Urinary bladder (tissue), 4 donors: ENCODE data around the gene TRIOBP. TPM values are rescaled to one million over a fixed set of nuclear protein-coding genes. Genes with fewer than 3 reads are reported as not detected.

Experiments used
- DNase-seq: peaks from one replicate; pipeline ENCODE4 v3.0.0-alpha.2; 2015; ENCODE audit errors: extremely low spot score
- H3K27ac ChIP-seq: one replicate; pipeline ENCODE4 v1.5.1; 2013; ENCODE audit warnings: low read depth, mild to moderate bottlenecking, moderate library complexity
- H3K36me3 ChIP-seq: one replicate; pipeline ENCODE4 v1.6.1; 2013; ENCODE audit warnings: mild to moderate bottlenecking, moderate library complexity; ENCODE audit not compliant: insufficient read depth
- H3K4me1 ChIP-seq: one replicate; pipeline ENCODE4 v1.6.1; 2013; ENCODE audit warnings: mild to moderate bottlenecking, moderate library complexity; ENCODE audit not compliant: insufficient read depth
- H3K4me3 ChIP-seq: one replicate; pipeline ENCODE4 v1.5.1; 2013; ENCODE audit warnings: low read depth, low read length
- WGBS: extraction: QIAGEN DNeasy Blood & Tissue Kit; methylation state at CpG from one replicate; pipeline ENCODE4 v1.1.7; 2013; 5-methylcytosine and 5-hydroxymethylcytosine counted together
- polyA plus RNA-seq: library from polyadenylated mRNA; stranded (reverse); fragments of 200-250 nt; gene quantifications from one replicate; pipeline ENCODE4 v1.2.3, GENCODE V29; 2013
- total RNA-seq: library from RNA; depleted of rRNA; stranded (reverse); fragments of >200 nt; gene quantifications from one replicate; pipeline ENCODE4 v1.2.3, GENCODE V29; 2014
- donor health status: healthy with polysubstance abuse.
- donor health status: healthy.

The TRIOBP gene
- total and polyA plus RNA-seq, 2 donors: 64.2 to 140 TPM

GRCh38 chr22:37804352-37804880 lies 107.6 kb downstream of the TRIOBP start:
- 6% methylated on average over 29 of the region's 29 CpGs for WGBS
- no peak for DNase-seq
- peak overlapping the region; percentile 51 for H3K4me3 ChIP-seq
- no peaks in the 10 kb centered on the region for H3K4me1 ChIP-seq
- peak overlapping the region; percentile 71 for H3K27ac ChIP-seq
- no peaks in the 10 kb centered on the region for H3K36me3 ChIP-seq

- DNase-seq: no peak
- Histone ChIP-seq H3K4me3 (peak overlapping the region; percentile 51), H3K27ac (peak overlapping the region; percentile 71), H3K4me1 (no peaks in the 10 kb centered on the region), H3K36me3 (no peaks in the 10 kb centered on the region)
- WGBS: 2% methylated on average over 87 of the region's 87 CpGs
Observed at GRCh38 chr22:37804881-37805809, 108.3 kb downstream of the TRIOBP start.

- Histone ChIP-seq H3K27ac (peak overlapping the region; percentile 59), H3K4me1 (no peaks in the 10 kb centered on the region), H3K36me3 (no peaks in the 10 kb centered on the region), H3K4me3 (peak overlapping the region; percentile 51)
- 31% methylated on average over 10 of the region's 10 CpGs for WGBS
- DNase-seq: no peak
Observed at GRCh38 chr22:37805810-37806277, 109.0 kb downstream of the TRIOBP start.

GRCh38 chr22:37806409-37807333 lies 109.8 kb downstream of the TRIOBP start:
- H3K4me1 ChIP-seq: no peaks in the 10 kb centered on the region
- peak overlapping the region; percentile 51 for H3K4me3 ChIP-seq
- WGBS: 3% methylated on average over 19 of the region's 19 CpGs
- no peaks in the 10 kb centered on the region for H3K36me3 ChIP-seq
- DNase-seq: no peak
- no peak overlapping the region for H3K27ac ChIP-seq

- under 1% methylated on average over 73 of the region's 73 CpGs for WGBS
- Histone ChIP-seq H3K36me3 (no peaks in the 10 kb centered on the region), H3K27ac (no peak within 1 kb of the TSS), H3K4me3 (peak within 1 kb of the TSS; percentile 51), H3K4me1 (no peaks in the 10 kb centered on the region)
- DNase-seq: peak; percentile 89
Observed at GRCh38 chr22:37807410-37808293, 110.8 kb downstream of the TRIOBP start, which contains the start of gene GCAT. Gene GCAT, plus strand, starts transcription at chr22:37807934. Its CDS starts 34 bp downstream, at chr22:37807968.

- no peaks in the 10 kb centered on the region for H3K36me3 ChIP-seq
- 4% methylated on average over 8 of the region's 8 CpGs for WGBS
- H3K4me3 ChIP-seq: peak overlapping the region; percentile 39
- no peaks in the 10 kb centered on the region for H3K4me1 ChIP-seq
- no peak for DNase-seq
- no peak overlapping the region for H3K27ac ChIP-seq
Observed at GRCh38 chr22:37808294-37808657, 111.4 kb downstream of the TRIOBP start.

GRCh38 chr22:37809672-37810333 lies 113.0 kb downstream of the TRIOBP start:
- no peak overlapping the region for H3K27ac ChIP-seq
- H3K4me3 ChIP-seq: no peak overlapping the region
- WGBS: 94% methylated on average over 5 of the region's 5 CpGs
- DNase-seq: no peak
- no peaks in the 10 kb centered on the region for H3K36me3 ChIP-seq
- no peaks in the 10 kb centered on the region for H3K4me1 ChIP-seq

- no peak for DNase-seq
- Histone ChIP-seq H3K27ac (no peak overlapping the region), H3K4me3 (no peak overlapping the region), H3K4me1 (no peaks in the 10 kb centered on the region), H3K36me3 (no peaks in the 10 kb centered on the region)
- WGBS: 96% methylated on average over 2 of the region's 2 CpGs
Observed at GRCh38 chr22:37811867-37812266, 115.0 kb downstream of the TRIOBP start.

GRCh38 chr22:37812869-37813678 lies 116.2 kb downstream of the TRIOBP start:
- no peaks in the 10 kb centered on the region for H3K36me3 ChIP-seq
- DNase-seq: no peak
- no peak overlapping the region for H3K27ac ChIP-seq
- no peak overlapping the region for H3K4me3 ChIP-seq
- 93% methylated on average over 27 of the region's 27 CpGs for WGBS
- no peaks in the 10 kb centered on the region for H3K4me1 ChIP-seq

GRCh38 chr22:37815593-37815992 lies 118.7 kb downstream of the TRIOBP start:
- H3K4me1 ChIP-seq: no peaks in the 10 kb centered on the region
- WGBS: 88% methylated on average over 12 of the region's 12 CpGs
- no peak for DNase-seq
- H3K36me3 ChIP-seq: no peaks in the 10 kb centered on the region
- H3K27ac ChIP-seq: no peak overlapping the region
- no peak overlapping the region for H3K4me3 ChIP-seq

GRCh38 chr22:37816543-37817180 lies 119.8 kb downstream of the TRIOBP start:
- Histone ChIP-seq H3K27ac (no peak overlapping the region), H3K4me1 (no peaks in the 10 kb centered on the region), H3K36me3 (no peaks in the 10 kb centered on the region), H3K4me3 (no peak overlapping the region)
- DNase-seq: no peak
- 92% methylated on average over 23 of the region's 23 CpGs for WGBS
